GM19023 (cell line): ENCODE results near the gene MRE11.

Experiments
- ATAC-seq: cut with Tn5 transposase; IDR thresholded peaks from one replicate; pipeline ENCODE4 v1.9.1; 2021; ENCODE audit warnings: mild to moderate bottlenecking, moderate library complexity; ENCODE audit not compliant: unreplicated experiment

The MRE11 gene

DNA sequence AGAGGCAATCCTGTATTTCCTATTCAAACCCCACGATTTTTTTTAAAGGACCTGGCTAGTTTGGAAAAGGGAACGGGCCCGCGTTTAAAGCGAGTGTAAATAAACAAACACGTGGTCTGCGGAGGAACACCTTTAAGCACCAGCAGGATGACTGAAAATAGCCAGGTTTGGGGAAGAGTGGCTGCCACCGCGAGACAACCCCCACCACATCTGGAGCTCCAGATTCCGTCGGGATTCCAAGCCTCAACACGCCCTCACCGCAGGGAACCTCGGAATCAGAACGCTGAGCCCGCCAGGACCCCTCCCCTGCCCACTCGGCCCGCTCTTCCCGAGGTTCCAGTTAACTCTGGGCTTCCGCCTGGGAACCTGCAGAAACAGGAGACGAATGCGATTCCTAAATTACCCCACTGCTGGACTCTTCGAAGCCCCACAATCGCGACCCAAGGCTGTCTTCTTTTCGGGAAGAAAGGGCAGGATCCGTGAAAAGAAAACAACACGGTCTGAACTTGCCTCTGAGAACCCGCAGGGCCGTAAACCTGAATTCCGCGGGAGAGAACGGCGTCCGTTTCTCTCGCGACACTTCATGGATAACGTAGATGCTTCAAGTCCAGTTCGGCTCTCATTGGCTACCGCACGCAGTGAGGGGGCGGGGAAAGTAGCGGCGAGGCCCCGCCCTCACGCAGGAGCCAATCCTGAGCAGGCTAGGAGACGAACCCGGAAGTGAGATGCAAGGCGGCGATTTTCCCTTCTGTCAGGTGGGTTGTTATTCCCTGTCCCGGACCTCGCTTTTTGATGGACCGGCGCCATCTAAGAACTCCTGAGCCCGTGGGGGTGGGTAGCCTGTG lies at the start of gene MRE11, which contains the start of gene ANKRD49:
TSS of gene MRE11 (minus strand) at position 564 of the 845 bp plus-strand sequence. CDS start 1,043 bp downstream, outside the sequence.
TSS of gene ANKRD49 (plus strand) at position 704 of the 845 bp plus-strand sequence. CDS start 2,710 bp downstream, outside the sequence.
- peak; percentile 100 for ATAC-seq

GRCh38 chr11:94539420-94539819 lies 45.8 kb upstream of the MRE11 start:
- ATAC-seq = no peak

- ATAC-seq = no peak
Measured at GRCh38 chr11:94537031-94537600, 43.5 kb upstream of the MRE11 start.

GRCh38 chr11:94536386-94536785 lies 42.7 kb upstream of the MRE11 start:
- no peak for ATAC-seq

GRCh38 chr11:94533696-94534630 lies 40.3 kb upstream of the MRE11 start:
- ATAC-seq = no peak

GRCh38 chr11:94533206-94533605 lies 39.6 kb upstream of the MRE11 start:
- ATAC-seq = no peak

DNA sequence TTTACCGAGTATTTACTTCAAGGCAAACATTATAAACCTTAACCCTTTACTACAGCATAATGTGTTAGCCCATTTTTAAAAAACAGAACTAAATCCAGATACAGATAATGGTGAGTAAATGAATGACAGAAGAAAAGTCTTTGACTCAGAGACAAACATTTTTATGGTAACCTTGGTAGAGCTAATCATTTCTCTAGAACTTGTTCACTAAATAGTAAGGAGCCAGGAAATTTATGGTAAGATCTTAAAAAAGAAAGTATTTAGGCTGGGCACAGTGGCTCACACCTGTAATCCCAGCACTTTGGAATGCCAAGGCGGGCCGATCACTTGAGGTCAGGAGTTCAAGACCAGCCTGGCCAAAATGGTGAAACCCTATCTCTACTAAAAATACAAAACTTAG lies 38.6 kb upstream of the MRE11 start:
- no peak for ATAC-seq

GRCh38 chr11:94528551-94528950 lies 34.9 kb upstream of the MRE11 start:
- no peak for ATAC-seq

GRCh38 chr11:94526645-94527438 lies 33.2 kb upstream of the MRE11 start:
- ATAC-seq = no peak

DNA sequence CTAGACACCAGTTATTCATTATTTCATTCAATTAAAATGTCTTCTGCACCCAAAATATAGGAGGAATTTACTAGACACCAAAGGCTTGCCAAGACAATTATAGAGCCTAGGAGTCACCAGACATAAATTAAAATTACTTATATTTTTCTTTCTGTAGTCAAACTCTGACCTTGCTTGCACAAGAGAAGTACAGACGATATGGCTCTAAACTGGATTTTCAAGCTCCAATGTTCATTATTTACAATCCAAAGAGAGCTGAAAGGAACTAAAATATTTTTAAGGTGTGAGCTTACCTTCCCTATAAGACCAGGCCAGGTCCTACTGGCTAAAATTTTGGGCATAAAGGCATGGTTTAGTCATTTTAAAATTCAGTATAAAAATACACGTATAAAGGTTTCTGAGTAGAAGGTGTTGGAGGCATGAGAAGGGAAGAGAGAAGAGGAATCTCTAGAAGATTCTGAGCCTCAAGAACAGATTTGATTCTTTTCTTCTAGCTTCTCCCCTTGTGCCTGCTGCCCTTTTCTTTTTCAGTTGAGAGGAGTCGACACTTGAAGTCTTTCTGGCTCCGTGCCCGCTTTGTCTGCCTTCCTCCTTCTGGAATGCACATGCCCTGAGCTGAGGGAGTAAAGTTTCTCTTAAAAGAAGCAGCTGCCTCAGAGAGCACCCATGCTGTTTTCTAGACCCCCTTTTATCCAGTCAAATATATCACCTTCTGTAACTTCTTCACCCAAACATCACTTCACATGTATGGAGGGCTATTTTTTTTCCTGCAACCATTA lies 32.1 kb upstream of the MRE11 start:
- no peak for ATAC-seq

DNA sequence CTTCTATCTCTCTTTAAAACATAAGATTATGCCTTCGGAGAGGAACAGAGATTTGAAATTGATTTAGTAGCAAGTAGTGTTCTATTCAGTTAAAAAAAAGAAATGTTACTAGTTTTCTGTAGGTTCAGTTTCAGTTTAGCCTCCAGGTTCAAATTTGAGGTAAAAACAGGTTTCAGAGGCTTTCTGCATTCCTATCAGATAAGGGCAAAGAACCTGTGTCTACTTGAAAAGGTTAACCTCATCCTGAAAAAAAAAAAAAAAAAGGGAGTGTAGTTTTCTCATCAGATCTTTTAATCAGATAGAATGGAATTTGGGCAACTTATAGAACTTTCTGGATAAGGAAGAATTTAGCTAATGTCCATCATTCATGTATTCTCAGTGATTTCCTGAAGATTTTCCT lies 30.7 kb upstream of the MRE11 start:
- no peak for ATAC-seq

- no peak for ATAC-seq
Measured at GRCh38 chr11:94521684-94522083, 28.0 kb upstream of the MRE11 start.

DNA sequence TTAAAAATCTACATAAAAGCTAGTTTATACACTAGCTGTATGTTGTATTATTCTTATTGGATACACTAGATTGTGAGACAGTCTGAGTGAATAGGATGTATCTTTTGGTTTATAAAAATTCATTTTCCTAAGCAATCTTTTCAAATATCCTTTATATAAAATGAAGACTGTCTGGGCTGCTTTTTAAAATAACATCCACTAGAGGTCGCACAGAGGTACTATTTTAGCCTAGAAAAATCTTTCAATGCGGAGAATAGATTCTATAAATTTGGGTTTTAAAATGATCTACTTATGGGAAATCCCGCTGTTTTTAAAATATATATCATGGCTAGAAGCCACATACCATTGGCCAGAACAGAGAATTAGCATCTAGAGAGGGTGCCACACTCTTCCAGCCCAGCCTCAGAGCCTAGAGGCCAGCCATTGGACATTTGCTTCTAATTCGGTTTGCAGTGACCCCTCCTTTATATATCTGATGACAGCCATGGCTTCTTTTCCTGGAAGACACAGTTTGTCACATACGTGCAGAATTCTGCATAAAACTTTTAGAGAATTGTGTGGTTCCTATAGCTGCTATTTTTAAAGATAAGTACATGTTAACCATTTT lies 25.9 kb upstream of the MRE11 start:
- ATAC-seq = no peak

GRCh38 chr11:94518300-94518699 lies 24.7 kb upstream of the MRE11 start:
- ATAC-seq = no peak

DNA sequence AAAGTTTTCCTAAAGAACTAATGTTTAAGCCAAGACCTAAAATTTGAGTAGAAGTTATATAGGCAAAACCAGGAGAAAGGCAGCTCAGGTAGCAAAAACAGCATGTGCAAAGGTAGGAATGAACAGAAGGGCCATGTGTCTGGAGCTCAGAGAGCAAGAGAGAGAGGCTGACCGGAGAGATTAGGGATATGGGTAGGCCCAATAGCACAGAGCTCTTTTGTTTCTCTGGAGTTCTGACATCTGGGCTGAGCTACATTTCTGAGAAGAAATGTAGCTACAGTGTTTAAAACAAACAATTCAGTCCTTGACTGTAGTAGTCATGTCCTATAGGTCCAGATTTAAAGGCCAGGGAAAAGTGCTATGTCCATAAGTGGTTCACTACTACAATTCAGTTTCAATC lies 23.1 kb upstream of the MRE11 start:
- ATAC-seq = no peak

- no peak for ATAC-seq
Measured at GRCh38 chr11:94515398-94515797, 21.8 kb upstream of the MRE11 start.

DNA sequence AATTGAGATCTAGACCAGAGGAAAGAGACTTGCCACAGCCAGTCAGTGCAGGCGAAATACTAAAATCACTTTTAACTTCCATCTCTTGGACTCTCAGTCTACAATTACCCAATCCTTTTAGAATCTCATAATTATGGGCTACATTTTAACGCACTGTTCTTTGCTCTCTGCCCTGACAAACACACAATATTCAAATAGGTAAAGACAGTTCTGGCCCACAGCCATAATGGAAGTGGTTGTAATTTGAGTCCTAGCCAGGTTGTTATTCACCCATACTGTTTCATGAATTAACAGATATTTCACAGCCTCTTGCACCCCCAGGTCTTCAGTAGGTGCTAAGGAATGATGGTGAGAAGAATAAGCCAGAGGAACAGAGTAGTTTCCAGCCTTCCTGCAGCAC lies 19.4 kb upstream of the MRE11 start:
- ATAC-seq = no peak

- peak; percentile 92 for ATAC-seq
Measured at GRCh38 chr11:94511932-94512781, 18.5 kb upstream of the MRE11 start, which contains the start of gene C11orf97. TSS of gene C11orf97 (plus strand) at chr11:94512461. CDS start at chr11:94512529, 68 bp downstream.
